Panc1 (cell line): ENCODE data around the gene GCN1. TPM values are rescaled to one million over a fixed set of nuclear protein-coding genes. Genes with fewer than 3 reads are reported as not detected.

Experiments used
- ATAC-seq: fragments of 200-7000 bp; cut with Tn5 transposase; 2 replicates; pipeline ENCODE4 v1.9.1; 2020; ENCODE audit warnings: mild to moderate bottlenecking, moderate library complexity
- BruUV-seq: library from RNA; stranded (reverse); fragments of 400-500 nt; replicated peaks from 2 replicates; lab custom pipeline; 2021; lab: Mats Ljungman, UMichigan
- CTCF ChIA-PET: fragments of 300-600 bp; sonication (Branson Sonifier 250); formaldehyde crosslinking; loops from one replicate; lab custom pipeline; 2022; ENCODE audit warnings: antibody characterized with exemption; lab: Charles Lee
- POLR2A ChIA-PET: fragments of 300-600 bp; sonication (Branson Sonifier 250); formaldehyde crosslinking; loops from one replicate; lab custom pipeline; 2022; ENCODE audit warnings: antibody characterized with exemption; lab: Charles Lee
- DNase-seq: peaks from one replicate; pipeline ENCODE4 v3.0.0-alpha.2; 2010; ENCODE audit warnings: low read depth, low spot score
- H3K27ac ChIP-seq: 2 replicates; pipeline ENCODE4 v1.5.1; 2011; ENCODE audit warnings: mild to moderate bottlenecking, low read length, inconsistent platforms
- H3K27me3 ChIP-seq: fragments of 200-500 bp; sonication (Bioruptor generic); 2 replicates; pipeline ENCODE4 v1.6.0; 2014; ENCODE audit warnings: low read length, inconsistent platforms; ENCODE audit not compliant: control insufficient read depth, insufficient read depth
- H3K36me3 ChIP-seq: fragments of 200-500 bp; sonication (Bioruptor generic); 2 replicates; pipeline ENCODE4 v1.5.1; 2014; ENCODE audit warnings: inconsistent platforms, mild to moderate bottlenecking, low read length, moderate library complexity; ENCODE audit not compliant: control insufficient read depth, insufficient read depth
- H3K4me1 ChIP-seq: 2 replicates; pipeline ENCODE4 v1.5.1; 2011; ENCODE audit warnings: inconsistent platforms, mild to moderate bottlenecking, low read length, moderate library complexity; ENCODE audit not compliant: control insufficient read depth, insufficient read depth
- H3K4me3 ChIP-seq, 2 experiments: 2 replicates each; pipeline ENCODE4 v1.5.1; 2011 to 2012; ENCODE audit warnings: low read depth in 2 of 2, low read length in 2 of 2, mild to moderate bottlenecking in 2 of 2, inconsistent platforms in 1 of 2, moderate library complexity in 1 of 2
- H3K9me3 ChIP-seq: fragments of 200-500 bp; sonication (Bioruptor generic); 2 replicates; pipeline ENCODE4 v1.5.1; 2014; ENCODE audit warnings: low read depth, mild to moderate bottlenecking, inconsistent platforms, low read length, moderate library complexity; ENCODE audit not compliant: control insufficient read depth, insufficient read depth
- CTCF ChIP-seq: fragments of 450-650 bp; IDR thresholded peaks from 2 replicates; pipeline ENCODE4 v1.5.1; 2017; ENCODE audit warnings: mild to moderate bottlenecking
- POLR2AphosphoS5 ChIP-seq: IDR thresholded peaks from 2 replicates; pipeline ENCODE4 v1.6.1; 2012; ENCODE audit warnings: mild to moderate bottlenecking, low read depth, low read length, moderate library complexity
- REST ChIP-seq, 2 experiments: IDR thresholded peaks; 2 replicates each; pipeline ENCODE4 v1.6.1; 2011 to 2012; ENCODE audit warnings: low read depth in 2 of 2, control low read depth in 1 of 2, low read length in 1 of 2, mild to moderate bottlenecking in 1 of 2, moderate library complexity in 1 of 2; ENCODE audit not compliant: insufficient read depth in 1 of 2
- SIN3A ChIP-seq: IDR thresholded peaks from 2 replicates; pipeline ENCODE4 v1.6.1; 2012; ENCODE audit warnings: low read depth, mild to moderate bottlenecking, low read length, moderate library complexity, borderline replicate concordance; ENCODE audit not compliant: insufficient read depth
- TCF7L2 ChIP-seq: IDR thresholded peaks from 2 replicates; pipeline ENCODE4 v1.6.1; 2011; ENCODE audit warnings: mild to moderate bottlenecking, low read depth, low read length, inconsistent platforms
- in situ Hi-C: cut with HindIII; loops from 2 replicates; pipeline ENCODE4 v1.10.0; 2016; ENCODE audit warnings: low sequenced_read_pairs, low pct_unique_long_range_greater_than_20kb
- intact Hi-C: fragments of 100-400 bp; cut with micrococcal nuclease; formaldehyde crosslinking; loops from one replicate; pipeline ENCODE4 v1.10.0; 2022; ENCODE audit not compliant: unreplicated experiment
- total RNA-seq: library from RNA; stranded (reverse); gene quantifications from one replicate; pipeline ENCODE4 v1.2.1, GENCODE V29; 2021; ENCODE audit not compliant: unreplicated experiment

Gene GCN1
- total RNA-seq, 1 experiment from 2014 or later = 175 TPM

DNA sequence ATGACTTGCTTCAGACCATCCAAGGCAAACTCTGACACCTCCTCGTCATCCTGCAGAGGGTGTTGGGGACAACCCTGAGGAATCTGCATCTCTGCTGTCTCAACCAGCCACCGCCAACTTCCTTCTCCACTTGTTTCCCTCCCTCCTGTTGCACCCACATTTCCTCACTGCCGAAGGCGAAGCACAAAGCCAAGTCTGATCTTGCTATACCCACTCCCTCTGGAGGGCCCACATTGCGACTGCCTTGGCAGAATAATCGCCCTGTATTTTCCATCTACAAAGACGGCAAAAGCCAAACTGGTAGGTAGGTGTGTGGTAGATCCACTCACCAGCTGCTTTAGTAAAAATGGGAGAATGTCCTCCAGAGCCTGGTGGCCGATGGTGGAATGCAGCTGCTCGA is 56.1 kb downstream of the GCN1 start:
- DNase-seq (no peak), ATAC-seq (no peak)
- CTCF ChIA-PET = no interaction called here
- no peaks in the 10 kb centered on the region for H3K4me1 ChIP-seq
- in situ Hi-C loops = no loop called here
- intact Hi-C loops = no loop called here
- no peaks in the 10 kb centered on the region for H3K9me3 ChIP-seq
- BruUV-seq = no TSS peak
- H3K27me3 ChIP-seq = no peaks in the 10 kb centered on the region
- TF ChIP-seq CTCF = no peak
- TF ChIP-seq POLR2AphosphoS5 = no peak
- TF ChIP-seq TCF7L2 = no peak
- no peak for TF ChIP-seq SIN3A
- TF ChIP-seq REST (IDR thresholded peaks at IDR 0.05; ENCODE audit: insufficient read depth in 1 of 2, low read depth in 2 of 2, low read length in 1 of 2) = no peak
- H3K4me3 ChIP-seq = no peak overlapping the region
- H3K27ac ChIP-seq = no peak overlapping the region
- H3K36me3 ChIP-seq = peaks cover 43% of the 10 kb centered on the region
- POLR2A ChIA-PET = no interaction called here

GRCh38 chr12:120137833-120138232 is 56.7 kb downstream of the GCN1 start:
- POLR2A ChIA-PET = no interaction called here
- H3K27me3 ChIP-seq = no peaks in the 10 kb centered on the region
- H3K4me1 ChIP-seq = no peaks in the 10 kb centered on the region
- CTCF ChIA-PET = no interaction called here
- no TSS peak for BruUV-seq
- H3K4me3 ChIP-seq = no peak overlapping the region
- no peak for TF ChIP-seq CTCF
- no peak for TF ChIP-seq REST (IDR thresholded peaks at IDR 0.05; ENCODE audit: insufficient read depth in 1 of 2, low read depth in 2 of 2, low read length in 1 of 2)
- no peak for TF ChIP-seq POLR2AphosphoS5
- no peak for TF ChIP-seq TCF7L2
- TF ChIP-seq SIN3A = no peak
- ATAC-seq (no peak), DNase-seq (no peak)
- intact Hi-C loops (no loop called here), in situ Hi-C loops (no loop called here)
- H3K36me3 ChIP-seq = peaks cover 41% of the 10 kb centered on the region
- no peak overlapping the region for H3K27ac ChIP-seq
- H3K9me3 ChIP-seq = no peaks in the 10 kb centered on the region
